HG03039 (cell line): ENCODE results near the gene TMEM117.

Experiments used
- ATAC-seq: cut with Tn5 transposase; IDR thresholded peaks from one replicate; pipeline ENCODE4 v1.9.1; 2021; ENCODE audit warnings: mild to moderate bottlenecking, moderate library complexity; ENCODE audit not compliant: unreplicated experiment

The TMEM117 gene

GRCh38 chr12:43835656-43836474 is at the start of gene TMEM117:
Gene TMEM117, plus strand, starts transcription at chr12:43836081.
- peak; percentile 69 for ATAC-seq

- no peak for ATAC-seq
Observed at GRCh38 chr12:43786899-43787693, 48.8 kb upstream of the TMEM117 start.

- no peak for ATAC-seq
Observed at GRCh38 chr12:43789941-43790340, 45.9 kb upstream of the TMEM117 start.

- no peak for ATAC-seq
Observed at GRCh38 chr12:43795716-43796280, 40.1 kb upstream of the TMEM117 start.

- ATAC-seq, result no peak
Observed at GRCh38 chr12:43797561-43798217, 38.2 kb upstream of the TMEM117 start.

- ATAC-seq, result no peak
Observed at GRCh38 chr12:43805149-43805859, 30.6 kb upstream of the TMEM117 start.

- peak; percentile 94 for ATAC-seq
Observed at GRCh38 chr12:43805860-43806736, 29.8 kb upstream of the TMEM117 start, which contains the start of gene TWF1. Gene TWF1, minus strand, starts transcription at chr12:43806317. Its CDS starts 72 bp downstream, at chr12:43806245.

GRCh38 chr12:43806737-43807072 is 29.2 kb upstream of the TMEM117 start:
- ATAC-seq, result no peak

- no peak for ATAC-seq
Observed at GRCh38 chr12:43807386-43807785, 28.5 kb upstream of the TMEM117 start.

GRCh38 chr12:43812057-43812456 is 23.8 kb upstream of the TMEM117 start:
- ATAC-seq, result no peak

GRCh38 chr12:43812926-43813325 is 23.0 kb upstream of the TMEM117 start:
- ATAC-seq, result no peak

- no peak for ATAC-seq
Observed at GRCh38 chr12:43815416-43815815, 20.5 kb upstream of the TMEM117 start.

- no peak for ATAC-seq
Observed at GRCh38 chr12:43816168-43816567, 19.7 kb upstream of the TMEM117 start.

- no peak for ATAC-seq
Observed at GRCh38 chr12:43824207-43824775, 11.6 kb upstream of the TMEM117 start.

- no peak for ATAC-seq
Observed at GRCh38 chr12:43826681-43827080, 9.2 kb upstream of the TMEM117 start.

GRCh38 chr12:43827093-43827492 is 8.8 kb upstream of the TMEM117 start:
- ATAC-seq, result no peak

- no peak for ATAC-seq
Observed at GRCh38 chr12:43832463-43833168, 3.3 kb upstream of the TMEM117 start.

GRCh38 chr12:43835264-43835655 is 621 bp upstream of the TMEM117 start:
- ATAC-seq, result peak; percentile 5
